DND-41 (cell line): ENCODE results near the gene NOD2.

Experiments
- CTCF ChIP-seq: IDR thresholded peaks from 2 replicates; pipeline ENCODE4 v1.5.1; 2012; ENCODE audit warnings: borderline replicate concordance, low read length, moderate library complexity, mild to moderate bottlenecking; ENCODE audit not compliant: poor library complexity, severe bottlenecking; ENCODE audit errors: extremely low read depth
- EZH2 ChIP-seq: IDR thresholded peaks from 3 replicates; pipeline ENCODE4 v1.6.1; 2012; ENCODE audit warnings: borderline replicate concordance, low read depth, mild to moderate bottlenecking, moderate library complexity, low read length, inconsistent platforms; ENCODE audit not compliant: severe bottlenecking

- TF ChIP-seq CTCF, result no peak
- TF ChIP-seq EZH2, result no peak
These were observed 15.8 kb downstream of the NOD2 start for GRCh38 chr16:50709061-50709684.
